AG08396 (cell line): ENCODE data around the gene SLC6A15.

Source experiments
- DNase-seq: peaks from one replicate; pipeline ENCODE4 v3.0.0; 2012; ENCODE audit warnings: low spot score, mixed read lengths

SLC6A15 gene

GRCh38 chr12:84912198-84913128 is at the start of gene SLC6A15:
TSS of gene SLC6A15 (minus strand) at chr12:84912799. CDS start at chr12:84892120, 20,679 bp downstream.
- DNase-seq = peak; percentile 45

GRCh38 chr12:84960918-84961317 is 48.3 kb upstream of the SLC6A15 start:
- DNase-seq = no peak

GRCh38 chr12:84955298-84955697 is 42.7 kb upstream of the SLC6A15 start:
- no peak for DNase-seq

GRCh38 chr12:84954415-84954814 is 41.8 kb upstream of the SLC6A15 start:
- DNase-seq = no peak

- no peak for DNase-seq
Measured at GRCh38 chr12:84950971-84951546, 38.5 kb upstream of the SLC6A15 start.

- no peak for DNase-seq
Measured at GRCh38 chr12:84946753-84947152, 34.2 kb upstream of the SLC6A15 start.

GRCh38 chr12:84937415-84937814 is 24.8 kb upstream of the SLC6A15 start:
- DNase-seq = no peak

- no peak for DNase-seq
Measured at GRCh38 chr12:84929501-84929900, 16.9 kb upstream of the SLC6A15 start.

- no peak for DNase-seq
Measured at GRCh38 chr12:84924981-84925380, 12.4 kb upstream of the SLC6A15 start.

GRCh38 chr12:84922693-84923092 is 10.1 kb upstream of the SLC6A15 start:
- no peak for DNase-seq

GRCh38 chr12:84920331-84920730 is 7.7 kb upstream of the SLC6A15 start:
- DNase-seq = no peak

GRCh38 chr12:84919271-84919670 is 6.7 kb upstream of the SLC6A15 start:
- DNase-seq = no peak

- DNase-seq = peak; percentile 2
Measured at GRCh38 chr12:84913129-84913515, 523 bp upstream of the SLC6A15 start.

GRCh38 chr12:84911271-84912197 is 1.1 kb downstream of the SLC6A15 start:
- peak; percentile 56 for DNase-seq

GRCh38 chr12:84910549-84911241 is 1.9 kb downstream of the SLC6A15 start:
- peak; percentile 4 for DNase-seq

GRCh38 chr12:84904051-84904450 is 8.5 kb downstream of the SLC6A15 start:
- no peak for DNase-seq

GRCh38 chr12:84891106-84891838 is 21.3 kb downstream of the SLC6A15 start:
- DNase-seq = no peak

GRCh38 chr12:84889818-84890217 is 22.8 kb downstream of the SLC6A15 start:
- no peak for DNase-seq

GRCh38 chr12:84888861-84889260 is 23.7 kb downstream of the SLC6A15 start:
- no peak for DNase-seq

- DNase-seq = no peak
Measured at GRCh38 chr12:84877340-84877739, 35.3 kb downstream of the SLC6A15 start.

- DNase-seq = no peak
Measured at GRCh38 chr12:84875241-84875640, 37.4 kb downstream of the SLC6A15 start.
